Germinal center (tissue), 1 donor: ENCODE measurements around the gene GSG1L.
"Not testable (repeated sequence)": the region's sequence is repeated elsewhere in the genome, so short reads cannot be mapped to it uniquely, and the experiment has no call there.

Experiments
- DNase-seq: peaks from one replicate; pipeline ENCODE4 v3.0.0; 2012; ENCODE audit warnings: mixed read lengths, low spot score

The GSG1L gene

GRCh38 chr16:27901956-27902355, 161.6 kb downstream of the GSG1L start:
- DNase-seq = no peak

- no peak for DNase-seq
These were observed 163.8 kb downstream of the GSG1L start for GRCh38 chr16:27899736-27900135.

- DNase-seq = no peak
These were observed 169.1 kb downstream of the GSG1L start for GRCh38 chr16:27894386-27894785.

GRCh38 chr16:27892879-27893278, 170.6 kb downstream of the GSG1L start:
- no peak for DNase-seq

- DNase-seq = no peak
These were observed 172.6 kb downstream of the GSG1L start for GRCh38 chr16:27890866-27891265.

- no peak for DNase-seq
These were observed 173.5 kb downstream of the GSG1L start for GRCh38 chr16:27890006-27890405.

GRCh38 chr16:27883576-27883975, 179.9 kb downstream of the GSG1L start:
- DNase-seq = no peak

GRCh38 chr16:27880287-27880686, 183.2 kb downstream of the GSG1L start:
- DNase-seq = no peak

- DNase-seq = no peak
These were observed 183.8 kb downstream of the GSG1L start for GRCh38 chr16:27879601-27880247.

GRCh38 chr16:27872627-27873026, 190.9 kb downstream of the GSG1L start:
- DNase-seq = not testable (repeated sequence)

GRCh38 chr16:27870116-27870798, 193.3 kb downstream of the GSG1L start:
- DNase-seq = no peak

GRCh38 chr16:27869411-27869810, 194.1 kb downstream of the GSG1L start:
- DNase-seq = no peak

GRCh38 chr16:27868180-27868579, 195.3 kb downstream of the GSG1L start:
- no peak for DNase-seq

GRCh38 chr16:27867122-27868110, 196.1 kb downstream of the GSG1L start:
- DNase-seq = peak; percentile 79

- no peak for DNase-seq
These were observed 200.1 kb downstream of the GSG1L start for GRCh38 chr16:27863377-27863776.

GRCh38 chr16:27862953-27863352, 200.6 kb downstream of the GSG1L start:
- no peak for DNase-seq

- no peak for DNase-seq
These were observed 203.4 kb downstream of the GSG1L start for GRCh38 chr16:27860091-27860490.

GRCh38 chr16:27859020-27859419, 204.5 kb downstream of the GSG1L start:
- DNase-seq = no peak

GRCh38 chr16:27853651-27854050, 209.9 kb downstream of the GSG1L start:
- no peak for DNase-seq

GRCh38 chr16:27853101-27853500, 210.4 kb downstream of the GSG1L start:
- no peak for DNase-seq

GRCh38 chr16:27852681-27853080, 210.8 kb downstream of the GSG1L start:
- DNase-seq = no peak

- no peak for DNase-seq
These were observed 211.4 kb downstream of the GSG1L start for GRCh38 chr16:27852116-27852515.

GRCh38 chr16:27851586-27851985, 211.9 kb downstream of the GSG1L start:
- no peak for DNase-seq
